ENCODE data around the gene RIOX2.

RIOX2 gene

GRCh38 chr3:97901313-97902248, 70.7 kb downstream of the RIOX2 start:
- DNase-seq: no peak

GRCh38 chr3:97899331-97899730, 72.9 kb downstream of the RIOX2 start:
- DNase-seq: no peak

DNA sequence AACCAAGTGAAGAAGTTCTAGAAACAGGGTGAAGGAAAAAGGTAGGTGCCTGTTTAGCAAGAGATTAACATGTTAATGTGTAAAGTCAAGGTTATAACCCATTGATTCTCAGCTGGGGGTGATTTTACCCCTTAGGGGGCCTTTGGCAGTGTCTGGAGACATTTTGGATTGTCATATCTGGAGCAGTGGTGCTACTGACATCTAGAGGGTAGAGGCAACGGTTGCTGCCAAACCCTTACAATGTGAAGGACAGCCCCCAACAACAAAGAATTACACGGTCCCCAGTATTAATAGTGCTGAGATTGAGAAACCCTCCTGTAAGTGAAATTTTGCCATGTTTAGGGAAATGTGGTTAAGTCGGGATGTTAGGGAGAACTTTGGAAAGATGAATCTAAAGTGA, 75.7 kb downstream of the RIOX2 start:
- no peak for DNase-seq

- DNase-seq: no peak
Measured at GRCh38 chr3:97896129-97896528, 76.1 kb downstream of the RIOX2 start.

DNA sequence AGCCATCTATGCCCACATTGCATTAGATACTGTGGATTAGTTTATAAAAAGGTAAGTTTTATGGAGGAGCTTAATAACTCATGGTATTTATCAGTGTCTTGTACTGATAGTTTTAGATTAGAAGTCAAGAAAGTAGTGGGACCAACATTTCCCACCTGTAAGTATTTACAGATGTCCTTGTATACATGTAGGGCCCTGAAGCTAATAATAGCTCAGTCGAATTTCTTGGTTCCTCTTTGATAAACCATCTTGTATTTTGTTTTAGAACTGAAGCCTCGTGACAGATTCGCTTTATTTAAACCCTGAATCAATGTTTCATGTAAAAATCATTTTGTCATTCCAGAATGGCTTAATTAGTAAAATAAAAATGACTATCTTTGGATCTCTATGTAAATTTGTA, 77.0 kb downstream of the RIOX2 start:
- DNase-seq: no peak

DNA sequence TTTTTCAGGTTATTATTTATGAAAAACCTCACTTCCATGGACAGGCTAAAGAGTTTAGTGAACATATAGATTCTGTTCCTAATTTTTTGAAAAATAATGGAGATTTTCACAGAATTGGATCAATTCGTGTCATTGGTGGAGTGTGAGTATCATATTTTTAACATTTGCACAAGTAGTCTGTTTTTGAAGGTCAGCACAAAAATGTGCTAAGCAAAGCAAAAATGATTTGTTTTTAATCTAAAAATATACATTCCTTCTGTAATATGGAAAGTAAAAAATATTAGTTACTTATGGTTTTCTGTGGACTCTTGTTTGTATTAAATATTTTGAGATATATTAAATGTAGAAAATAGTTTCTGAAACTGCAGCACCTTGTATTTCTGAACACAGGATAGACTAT, 79.4 kb downstream of the RIOX2 start:
- DNase-seq: no peak
